ENCODE data around the gene PTCH1.

PTCH1 gene

GRCh38 chr9:95505072-95505716, 11.6 kb downstream of the PTCH1 start:
- Histone ChIP-seq H3K27ac (peak overlapping the region; percentile 37), H3K4me3 (ENCODE audit: low read depth, low read length) (peak overlapping the region; percentile 76), H3K9me3 (ENCODE audit: severe bottlenecking) (no peaks in the 10 kb centered on the region), H3K36me3 (peaks cover 8% of the 10 kb centered on the region), H3K27me3 (ENCODE audit: insufficient read depth, low read depth, severe bottlenecking) (no peaks in the 10 kb centered on the region)
- TF ChIP-seq, protein P1, sequence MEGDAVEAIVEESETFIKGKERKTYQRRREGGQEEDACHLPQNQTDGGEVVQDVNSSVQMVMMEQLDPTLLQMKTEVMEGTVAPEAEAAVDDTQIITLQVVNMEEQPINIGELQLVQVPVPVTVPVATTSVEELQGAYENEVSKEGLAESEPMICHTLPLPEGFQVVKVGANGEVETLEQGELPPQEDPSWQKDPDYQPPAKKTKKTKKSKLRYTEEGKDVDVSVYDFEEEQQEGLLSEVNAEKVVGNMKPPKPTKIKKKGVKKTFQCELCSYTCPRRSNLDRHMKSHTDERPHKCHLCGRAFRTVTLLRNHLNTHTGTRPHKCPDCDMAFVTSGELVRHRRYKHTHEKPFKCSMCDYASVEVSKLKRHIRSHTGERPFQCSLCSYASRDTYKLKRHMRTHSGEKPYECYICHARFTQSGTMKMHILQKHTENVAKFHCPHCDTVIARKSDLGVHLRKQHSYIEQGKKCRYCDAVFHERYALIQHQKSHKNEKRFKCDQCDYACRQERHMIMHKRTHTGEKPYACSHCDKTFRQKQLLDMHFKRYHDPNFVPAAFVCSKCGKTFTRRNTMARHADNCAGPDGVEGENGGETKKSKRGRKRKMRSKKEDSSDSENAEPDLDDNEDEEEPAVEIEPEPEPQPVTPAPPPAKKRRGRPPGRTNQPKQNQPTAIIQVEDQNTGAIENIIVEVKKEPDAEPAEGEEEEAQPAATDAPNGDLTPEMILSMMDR (IDR thresholded peaks at IDR 0.05; ENCODE audit: low read depth, low read length): no peak
- DNase-seq: no peak

DNA sequence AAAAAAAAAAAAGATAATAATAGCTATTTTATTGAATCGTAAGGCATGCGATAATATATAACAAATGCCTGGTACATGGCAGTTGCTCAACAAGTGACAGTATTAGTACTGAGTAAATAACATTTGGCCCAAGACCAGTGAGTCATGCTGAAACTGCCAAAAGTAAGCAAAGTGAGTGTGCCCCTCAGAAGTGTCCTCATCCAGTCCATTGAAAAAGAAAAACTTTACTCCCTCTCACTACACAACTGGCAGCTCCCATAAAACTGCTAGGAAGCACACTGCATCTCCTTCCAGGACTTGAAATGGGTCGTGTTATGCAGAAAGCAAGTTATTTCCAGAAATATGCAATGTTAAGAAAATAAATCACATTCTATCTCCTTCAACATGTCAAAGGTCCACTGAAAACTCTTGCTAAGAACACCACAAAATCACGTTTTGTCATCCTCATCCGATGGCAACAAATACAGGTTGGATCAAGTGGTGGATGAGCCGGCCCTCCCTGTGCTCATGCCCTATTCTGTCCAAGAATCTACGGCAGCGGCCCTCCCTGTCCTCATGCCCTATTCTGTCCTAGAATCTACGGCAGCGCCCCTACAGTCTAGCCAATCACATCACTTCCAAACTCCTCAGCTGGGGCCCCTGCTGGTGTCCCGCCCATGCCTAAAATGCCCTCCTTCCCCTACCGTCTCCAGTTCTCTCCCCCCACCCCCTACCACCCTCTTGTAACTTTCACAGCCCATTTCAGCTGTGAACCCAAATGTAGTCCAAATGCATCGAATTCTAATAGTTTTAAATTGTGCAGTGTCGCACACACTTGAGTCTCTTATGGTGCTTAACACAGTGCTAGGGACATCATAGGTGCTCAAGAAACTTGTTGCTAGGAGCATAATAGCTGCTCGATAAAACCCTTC, 12.5 kb downstream of the PTCH1 start:
- no peaks in the 10 kb centered on the region for H3K9me3 ChIP-seq (ENCODE audit: severe bottlenecking)
- TF ChIP-seq, protein P1 (IDR thresholded peaks at IDR 0.05; ENCODE audit: low read depth, low read length): no peak
- H3K36me3 ChIP-seq: peaks cover 8% of the 10 kb centered on the region
- DNase-seq: no peak
- no peak overlapping the region for H3K4me3 ChIP-seq (ENCODE audit: low read depth, low read length)
- H3K27ac ChIP-seq: no peak overlapping the region
- H3K27me3 ChIP-seq (ENCODE audit: insufficient read depth, low read depth, severe bottlenecking): no peaks in the 10 kb centered on the region

DNA sequence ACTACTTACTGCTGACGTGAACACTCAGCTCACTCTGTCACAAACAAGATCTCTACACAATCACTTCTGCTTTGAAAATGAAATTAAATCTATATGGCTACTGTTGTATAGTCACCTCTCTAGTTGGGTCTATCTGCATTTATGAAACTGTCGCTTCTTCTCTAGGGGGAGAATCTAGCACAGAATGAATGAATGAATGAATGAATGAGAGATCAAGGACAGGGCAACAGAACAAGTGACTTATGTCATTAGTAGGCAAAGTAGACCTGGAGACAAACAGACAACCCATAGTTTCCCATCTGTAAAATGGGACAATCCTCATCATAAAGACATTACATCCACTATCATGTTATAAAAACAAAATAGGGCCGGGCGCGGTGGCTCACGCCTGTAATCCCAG, 13.4 kb downstream of the PTCH1 start:
- TF ChIP-seq, protein P1 (IDR thresholded peaks at IDR 0.05; ENCODE audit: low read depth, low read length): no peak
- DNase-seq: no peak
- no peaks in the 10 kb centered on the region for H3K27me3 ChIP-seq (ENCODE audit: insufficient read depth, low read depth, severe bottlenecking)
- H3K27ac ChIP-seq: no peak overlapping the region
- peaks cover 8% of the 10 kb centered on the region for H3K36me3 ChIP-seq
- H3K4me3 ChIP-seq (ENCODE audit: low read depth, low read length): no peak overlapping the region
- H3K9me3 ChIP-seq (ENCODE audit: severe bottlenecking): no peaks in the 10 kb centered on the region

DNA sequence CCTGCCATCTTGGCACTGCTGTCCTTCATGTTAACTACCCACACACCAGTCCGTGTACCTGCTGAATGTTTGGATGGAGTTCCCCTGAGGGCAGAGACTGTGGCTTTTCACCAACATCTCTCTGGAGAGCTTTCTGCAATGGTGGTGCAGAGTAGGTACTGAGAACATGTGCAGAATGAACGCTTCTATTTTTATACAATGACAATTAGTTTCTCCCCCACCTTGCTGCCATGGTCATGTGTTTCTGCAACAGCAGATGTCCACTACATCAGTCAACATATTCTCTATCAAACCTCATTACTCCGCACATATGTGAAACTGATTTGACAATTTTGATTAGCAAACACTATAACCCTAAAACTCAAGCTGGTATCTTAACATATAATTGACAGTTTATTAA, 14.5 kb downstream of the PTCH1 start:
- Histone ChIP-seq H3K9me3 (ENCODE audit: severe bottlenecking) (no peaks in the 10 kb centered on the region), H3K27ac (no peak overlapping the region), H3K27me3 (ENCODE audit: insufficient read depth, low read depth, severe bottlenecking) (no peaks in the 10 kb centered on the region), H3K36me3 (peaks cover 8% of the 10 kb centered on the region), H3K4me3 (ENCODE audit: low read depth, low read length) (no peak overlapping the region)
- TF ChIP-seq, protein P1 (IDR thresholded peaks at IDR 0.05; ENCODE audit: low read depth, low read length): no peak
- DNase-seq: no peak

DNA sequence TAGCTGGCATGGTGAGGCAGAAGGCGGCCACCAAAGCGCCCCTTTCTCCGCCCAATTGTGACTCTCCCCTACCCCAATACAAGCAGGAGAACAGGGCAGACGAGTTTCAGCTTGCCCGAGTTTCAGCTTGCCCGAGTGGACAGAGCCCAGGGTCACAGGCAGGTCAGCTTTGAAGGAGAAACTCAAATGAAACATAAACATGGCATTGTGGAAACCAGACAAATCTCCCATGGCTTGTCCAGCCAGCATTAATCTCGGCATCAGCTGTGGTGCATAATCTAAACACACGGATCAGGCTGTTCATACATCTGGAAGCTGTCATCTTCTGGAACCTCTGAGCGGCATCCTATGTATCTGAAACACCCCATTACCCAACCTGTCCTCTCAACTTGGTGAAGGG, 16.9 kb downstream of the PTCH1 start:
- H3K9me3 ChIP-seq (ENCODE audit: severe bottlenecking): no peaks in the 10 kb centered on the region
- H3K27ac ChIP-seq: no peak overlapping the region
- no peaks in the 10 kb centered on the region for H3K27me3 ChIP-seq (ENCODE audit: insufficient read depth, low read depth, severe bottlenecking)
- TF ChIP-seq, protein P1 (IDR thresholded peaks at IDR 0.05; ENCODE audit: low read depth, low read length): no peak
- no peak overlapping the region for H3K4me3 ChIP-seq (ENCODE audit: low read depth, low read length)
- H3K36me3 ChIP-seq: peaks cover 8% of the 10 kb centered on the region
- DNase-seq: peak; percentile 24
